Endodermal cell (in vitro differentiated cells): ENCODE data around the gene APOBEC3H. TPM values are rescaled to one million over a fixed set of nuclear protein-coding genes. Genes with fewer than 3 reads are reported as not detected.
A peak's percentile ranks its signal among the peaks of the same experiment; 100 is the strongest.
"Not testable (repeated sequence)": the region's sequence is repeated elsewhere in the genome, so short reads cannot be mapped to it uniquely, and the experiment has no call there.

ENCODE experiments used
- DNase-seq: peaks from one replicate; pipeline ENCODE4 v3.0.0-alpha.2; 2017
- H3K27ac ChIP-seq: 2 replicates; pipeline ENCODE4 v1.5.1; 2013; ENCODE audit warnings: mild to moderate bottlenecking, low read depth, low read length, moderate library complexity
- H3K27me3 ChIP-seq: 2 replicates; pipeline ENCODE4 v1.6.1; 2013; ENCODE audit warnings: mild to moderate bottlenecking, low read length, moderate library complexity; ENCODE audit not compliant: insufficient read depth, control insufficient read depth, poor library complexity, severe bottlenecking
- H3K36me3 ChIP-seq: 2 replicates; pipeline ENCODE4 v1.7.0; 2013; ENCODE audit warnings: mild to moderate bottlenecking, low read length, moderate library complexity; ENCODE audit not compliant: control insufficient read depth, insufficient read depth
- H3K4me1 ChIP-seq: one replicate; pipeline ENCODE4 v1.7.0; 2013; ENCODE audit warnings: low read length; ENCODE audit not compliant: control insufficient read depth, insufficient read depth
- H3K4me3 ChIP-seq: 2 replicates; pipeline ENCODE4 v1.5.1; 2013; ENCODE audit warnings: mild to moderate bottlenecking, low read length, moderate library complexity
- H3K9ac ChIP-seq: 2 replicates; pipeline ENCODE4 v1.6.1; 2013; ENCODE audit warnings: mild to moderate bottlenecking, low read length, moderate library complexity; ENCODE audit not compliant: poor library complexity, severe bottlenecking; ENCODE audit errors: extremely low read depth
- H3K9me3 ChIP-seq: 2 replicates; pipeline ENCODE4 v1.6.1; 2013; ENCODE audit warnings: mild to moderate bottlenecking, low read length, moderate library complexity; ENCODE audit not compliant: control insufficient read depth
- H3K27ac Mint-ChIP-seq: 2 replicates; pipeline ENCODE4 v1.8.0; 2020; ENCODE audit warnings: mixed read lengths
- H3K27me3 Mint-ChIP-seq: 2 replicates; pipeline ENCODE4 v1.8.0; 2021; ENCODE audit warnings: mild to moderate bottlenecking, mixed read lengths; ENCODE audit not compliant: insufficient read depth
- H3K36me3 Mint-ChIP-seq: 2 replicates; pipeline ENCODE4 v1.8.0; 2020; ENCODE audit warnings: low read depth, mixed read lengths
- H3K4me1 Mint-ChIP-seq: 2 replicates; pipeline ENCODE4 v1.8.0; 2020; ENCODE audit warnings: mixed read lengths
- H3K4me3 Mint-ChIP-seq: 2 replicates; pipeline ENCODE4 v1.8.0; 2020; ENCODE audit warnings: mild to moderate bottlenecking, moderate library complexity, mixed read lengths
- H3K9me3 Mint-ChIP-seq: 2 replicates; pipeline ENCODE4 v1.8.0; 2020; ENCODE audit warnings: mild to moderate bottlenecking, mixed read lengths
- CTCF ChIP-seq: fragments of 200-600 bp; sonication (generic); conservative IDR thresholded peaks from 2 replicates; pipeline ENCODE4 v1.5.0; 2021; ENCODE audit warnings: antibody characterized with exemption, mild to moderate bottlenecking
- WGBS, 2 experiments: methylation state at CpG; one replicate each; pipeline versions ENCODE4 v1.1.5 to v1.1.7; 2013; ENCODE audit warnings: missing lambda C conversion rate in 2 of 2, mixed read lengths in 1 of 2; ENCODE audit not compliant: insufficient coverage in 1 of 2, insufficient read length in 1 of 2; 5-methylcytosine and 5-hydroxymethylcytosine counted together
- total RNA-seq, 2 donors: library from RNA; stranded (reverse); fragmentation: NEBNext Ultra II Directional in 1 of 2; extraction: Animal tissue kit (Norgen Biotek cat#: 25700) in 1 of 2; gene quantifications; 2 replicates in 1 of 2; 3 replicates in 1 of 2; pipeline ENCODE4 v1.2.1, GENCODE V29; 2021

Gene APOBEC3H
- total RNA-seq, 2 donors from 2014 or later: not detected

GRCh38 chr22:39055658-39056057, 41.4 kb upstream of the APOBEC3H start:
- Mint-ChIP-seq H3K36me3 (peaks cover 5% of the 10 kb centered on the region), H3K9me3 (peaks cover 4% of the 10 kb centered on the region), H3K4me1 (peaks cover 4% of the 10 kb centered on the region), H3K27ac (no peak overlapping the region), H3K4me3 (no peak overlapping the region), H3K27me3 (peaks cover 4% of the 10 kb centered on the region)
- no peaks in the 10 kb centered on the region for H3K4me1 ChIP-seq
- no peak overlapping the region for H3K9ac ChIP-seq
- H3K27me3 ChIP-seq: no peaks in the 10 kb centered on the region
- 96 to 97% methylated on average over 11 of the region's 11 CpGs for WGBS, 2 experiments
- H3K4me3 ChIP-seq: peak overlapping the region; percentile 13
- H3K9me3 ChIP-seq: peaks cover 26% of the 10 kb centered on the region
- H3K27ac ChIP-seq: no peak overlapping the region
- DNase-seq: no peak
- TF ChIP-seq CTCF: no peak
- no peaks in the 10 kb centered on the region for H3K36me3 ChIP-seq

- not testable (repeated sequence) for H3K36me3 ChIP-seq, DNase-seq, H3K27me3 ChIP-seq, H3K9ac ChIP-seq, H3K27ac Mint-ChIP-seq, H3K4me1 ChIP-seq, H3K9me3 ChIP-seq, H3K27ac ChIP-seq, H3K4me1 Mint-ChIP-seq, H3K36me3 Mint-ChIP-seq, H3K27me3 Mint-ChIP-seq, H3K4me3 Mint-ChIP-seq, H3K4me3 ChIP-seq, H3K9me3 Mint-ChIP-seq
- WGBS, 2 experiments: 58 to 75% methylated on average over 3 to 6 of the region's 6 CpGs
Observed at GRCh38 chr22:39061290-39061689, 35.8 kb upstream of the APOBEC3H start.

GRCh38 chr22:39061951-39062350, 35.1 kb upstream of the APOBEC3H start:
- not testable (repeated sequence) for H3K4me3 Mint-ChIP-seq, H3K4me3 ChIP-seq, H3K4me1 ChIP-seq, H3K27ac Mint-ChIP-seq, H3K4me1 Mint-ChIP-seq, H3K36me3 Mint-ChIP-seq, H3K27me3 ChIP-seq, H3K27ac ChIP-seq, H3K9me3 ChIP-seq, H3K9me3 Mint-ChIP-seq, H3K27me3 Mint-ChIP-seq, H3K36me3 ChIP-seq, H3K9ac ChIP-seq, DNase-seq
- 88 to 92% methylated on average over 9 to 10 of the region's 10 CpGs for WGBS, 2 experiments

GRCh38 chr22:39063904-39064303, 33.1 kb upstream of the APOBEC3H start:
- H3K9me3 Mint-ChIP-seq, H3K4me1 ChIP-seq, H3K36me3 ChIP-seq, H3K36me3 Mint-ChIP-seq, H3K9me3 ChIP-seq, H3K27ac Mint-ChIP-seq, H3K4me3 Mint-ChIP-seq, DNase-seq, H3K4me3 ChIP-seq, H3K27me3 ChIP-seq, H3K27ac ChIP-seq, H3K4me1 Mint-ChIP-seq, H3K9ac ChIP-seq, H3K27me3 Mint-ChIP-seq: not testable (repeated sequence)
- 92 to 100% methylated on average over 3 to 8 of the region's 8 CpGs for WGBS, 2 experiments

GRCh38 chr22:39066442-39067276, 30.4 kb upstream of the APOBEC3H start:
- not testable (repeated sequence) for H3K4me3 Mint-ChIP-seq, H3K36me3 Mint-ChIP-seq, H3K4me3 ChIP-seq, H3K27me3 Mint-ChIP-seq, H3K9ac ChIP-seq, H3K4me1 Mint-ChIP-seq, H3K9me3 Mint-ChIP-seq, H3K27ac ChIP-seq, H3K36me3 ChIP-seq, DNase-seq, H3K4me1 ChIP-seq, H3K9me3 ChIP-seq, H3K27me3 ChIP-seq, H3K27ac Mint-ChIP-seq
- WGBS, 2 experiments: 93 to 100% methylated on average over 2 to 9 of the region's 9 CpGs
